Panc1 (cell line): Measurements from ENCODE around the gene CACNA1B.
"Not testable (repeated sequence)": the region's sequence is repeated elsewhere in the genome, so short reads cannot be mapped to it uniquely, and the experiment has no call there.

ENCODE experiments used
- REST ChIP-seq, 2 experiments: IDR thresholded peaks; 2 replicates each; pipeline ENCODE4 v1.6.1; 2011 to 2012; ENCODE audit warnings: low read depth in 2 of 2, control low read depth in 1 of 2, low read length in 1 of 2, mild to moderate bottlenecking in 1 of 2, moderate library complexity in 1 of 2; ENCODE audit not compliant: insufficient read depth in 1 of 2
- TCF7L2 ChIP-seq: IDR thresholded peaks from 2 replicates; pipeline ENCODE4 v1.6.1; 2011; ENCODE audit warnings: mild to moderate bottlenecking, low read depth, low read length, inconsistent platforms
- TF ChIP-seq, protein P1 (sequence below): fragments of 450-650 bp; IDR thresholded peaks from 2 replicates; pipeline ENCODE4 v1.5.1; 2017; ENCODE audit warnings: mild to moderate bottlenecking

DNA sequence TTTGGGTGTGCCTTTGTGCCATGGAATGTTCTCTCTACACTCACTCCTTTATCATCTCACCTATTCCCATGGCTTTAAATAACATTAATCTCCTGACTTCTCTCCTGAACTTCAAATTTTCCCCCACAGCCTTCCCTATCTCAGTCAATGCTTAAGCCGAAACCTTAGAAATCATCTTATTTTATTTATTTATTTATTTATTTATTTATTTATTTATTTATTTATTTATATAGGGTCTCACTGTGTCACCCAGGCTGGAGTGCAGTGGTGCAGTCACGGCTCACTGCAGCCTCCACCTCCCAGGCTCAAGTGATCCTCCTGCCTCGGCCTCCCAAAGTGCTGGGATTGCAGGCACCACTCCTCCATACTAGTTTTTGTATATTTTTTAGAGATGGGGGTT is 229.5 kb downstream of the CACNA1B start:
- not testable (repeated sequence) for TF ChIP-seq TCF7L2; REST (IDR thresholded peaks at IDR 0.05; ENCODE audit: insufficient read depth in 1 of 2, low read depth in 2 of 2, low read length in 1 of 2)
- TF ChIP-seq, protein P1, sequence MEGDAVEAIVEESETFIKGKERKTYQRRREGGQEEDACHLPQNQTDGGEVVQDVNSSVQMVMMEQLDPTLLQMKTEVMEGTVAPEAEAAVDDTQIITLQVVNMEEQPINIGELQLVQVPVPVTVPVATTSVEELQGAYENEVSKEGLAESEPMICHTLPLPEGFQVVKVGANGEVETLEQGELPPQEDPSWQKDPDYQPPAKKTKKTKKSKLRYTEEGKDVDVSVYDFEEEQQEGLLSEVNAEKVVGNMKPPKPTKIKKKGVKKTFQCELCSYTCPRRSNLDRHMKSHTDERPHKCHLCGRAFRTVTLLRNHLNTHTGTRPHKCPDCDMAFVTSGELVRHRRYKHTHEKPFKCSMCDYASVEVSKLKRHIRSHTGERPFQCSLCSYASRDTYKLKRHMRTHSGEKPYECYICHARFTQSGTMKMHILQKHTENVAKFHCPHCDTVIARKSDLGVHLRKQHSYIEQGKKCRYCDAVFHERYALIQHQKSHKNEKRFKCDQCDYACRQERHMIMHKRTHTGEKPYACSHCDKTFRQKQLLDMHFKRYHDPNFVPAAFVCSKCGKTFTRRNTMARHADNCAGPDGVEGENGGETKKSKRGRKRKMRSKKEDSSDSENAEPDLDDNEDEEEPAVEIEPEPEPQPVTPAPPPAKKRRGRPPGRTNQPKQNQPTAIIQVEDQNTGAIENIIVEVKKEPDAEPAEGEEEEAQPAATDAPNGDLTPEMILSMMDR, result not testable (repeated sequence)
